ENCODE results near the gene MGST2.

MGST2 gene

DNA sequence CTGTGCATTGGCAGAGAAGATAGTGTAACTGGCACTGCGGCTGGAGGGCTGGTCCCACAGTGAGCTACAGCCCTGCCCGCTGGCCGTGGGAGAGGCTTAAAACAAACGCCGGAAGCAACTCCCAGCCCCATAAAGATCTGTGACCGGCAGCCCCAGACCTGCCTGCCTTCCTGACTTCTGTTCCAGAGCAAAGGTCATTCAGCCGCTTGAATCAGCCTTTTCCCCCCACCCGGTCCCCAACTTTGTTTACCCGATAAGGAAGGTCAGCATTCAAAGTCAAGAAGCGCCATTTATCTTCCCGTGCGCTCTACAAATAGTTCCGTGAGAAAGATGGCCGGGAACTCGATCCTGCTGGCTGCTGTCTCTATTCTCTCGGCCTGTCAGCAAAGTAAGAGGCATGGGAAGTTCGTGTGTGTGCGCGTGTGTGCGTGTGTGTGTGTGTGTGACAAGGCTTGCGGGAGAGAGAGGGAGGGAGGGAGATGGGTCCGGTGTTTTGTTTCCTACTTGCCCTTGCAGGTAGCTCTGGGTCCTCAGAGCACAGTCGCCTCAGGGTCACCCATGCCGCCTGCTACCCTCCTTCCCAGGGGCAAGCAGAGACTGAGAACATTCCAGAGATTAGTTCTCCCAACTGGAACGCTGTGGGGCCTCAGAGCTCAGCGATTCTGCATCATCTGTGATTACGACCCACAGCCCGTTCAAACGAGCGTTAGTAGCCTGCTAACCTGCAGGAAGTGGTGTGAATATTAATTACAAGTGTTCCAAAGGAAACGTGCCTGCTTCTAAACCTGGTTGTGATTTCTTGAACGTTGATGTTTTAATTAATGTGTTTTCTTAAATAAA lies at the start of gene MGST2:
MGST2 (plus strand) TSS at position 130 of the 840 bp plus-strand sequence; CDS start at position 331, 201 bp downstream.
- DNase-seq (ENCODE audit: low read depth) = peak; percentile 79
- peak within 1 kb of the TSS; percentile 68 for H3K4me3 ChIP-seq (ENCODE audit: low read depth, low read length)
- TF ChIP-seq, protein P1, sequence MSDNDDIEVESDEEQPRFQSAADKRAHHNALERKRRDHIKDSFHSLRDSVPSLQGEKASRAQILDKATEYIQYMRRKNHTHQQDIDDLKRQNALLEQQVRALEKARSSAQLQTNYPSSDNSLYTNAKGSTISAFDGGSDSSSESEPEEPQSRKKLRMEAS (IDR thresholded peaks at IDR 0.05; ENCODE audit: low read depth, low read length) = no peak
- TF ChIP-seq MYC (IDR thresholded peaks at IDR 0.05; ENCODE audit: low read depth, low read length) (no peak), POLR2A (IDR thresholded peaks at IDR 0.05; ENCODE audit: extremely low read depth, insufficient read length) (no peak)
- TF ChIP-seq, protein P2, sequence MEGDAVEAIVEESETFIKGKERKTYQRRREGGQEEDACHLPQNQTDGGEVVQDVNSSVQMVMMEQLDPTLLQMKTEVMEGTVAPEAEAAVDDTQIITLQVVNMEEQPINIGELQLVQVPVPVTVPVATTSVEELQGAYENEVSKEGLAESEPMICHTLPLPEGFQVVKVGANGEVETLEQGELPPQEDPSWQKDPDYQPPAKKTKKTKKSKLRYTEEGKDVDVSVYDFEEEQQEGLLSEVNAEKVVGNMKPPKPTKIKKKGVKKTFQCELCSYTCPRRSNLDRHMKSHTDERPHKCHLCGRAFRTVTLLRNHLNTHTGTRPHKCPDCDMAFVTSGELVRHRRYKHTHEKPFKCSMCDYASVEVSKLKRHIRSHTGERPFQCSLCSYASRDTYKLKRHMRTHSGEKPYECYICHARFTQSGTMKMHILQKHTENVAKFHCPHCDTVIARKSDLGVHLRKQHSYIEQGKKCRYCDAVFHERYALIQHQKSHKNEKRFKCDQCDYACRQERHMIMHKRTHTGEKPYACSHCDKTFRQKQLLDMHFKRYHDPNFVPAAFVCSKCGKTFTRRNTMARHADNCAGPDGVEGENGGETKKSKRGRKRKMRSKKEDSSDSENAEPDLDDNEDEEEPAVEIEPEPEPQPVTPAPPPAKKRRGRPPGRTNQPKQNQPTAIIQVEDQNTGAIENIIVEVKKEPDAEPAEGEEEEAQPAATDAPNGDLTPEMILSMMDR (IDR thresholded peaks at IDR 0.05; ENCODE audit: low read depth, low read length) = no peak

DNA sequence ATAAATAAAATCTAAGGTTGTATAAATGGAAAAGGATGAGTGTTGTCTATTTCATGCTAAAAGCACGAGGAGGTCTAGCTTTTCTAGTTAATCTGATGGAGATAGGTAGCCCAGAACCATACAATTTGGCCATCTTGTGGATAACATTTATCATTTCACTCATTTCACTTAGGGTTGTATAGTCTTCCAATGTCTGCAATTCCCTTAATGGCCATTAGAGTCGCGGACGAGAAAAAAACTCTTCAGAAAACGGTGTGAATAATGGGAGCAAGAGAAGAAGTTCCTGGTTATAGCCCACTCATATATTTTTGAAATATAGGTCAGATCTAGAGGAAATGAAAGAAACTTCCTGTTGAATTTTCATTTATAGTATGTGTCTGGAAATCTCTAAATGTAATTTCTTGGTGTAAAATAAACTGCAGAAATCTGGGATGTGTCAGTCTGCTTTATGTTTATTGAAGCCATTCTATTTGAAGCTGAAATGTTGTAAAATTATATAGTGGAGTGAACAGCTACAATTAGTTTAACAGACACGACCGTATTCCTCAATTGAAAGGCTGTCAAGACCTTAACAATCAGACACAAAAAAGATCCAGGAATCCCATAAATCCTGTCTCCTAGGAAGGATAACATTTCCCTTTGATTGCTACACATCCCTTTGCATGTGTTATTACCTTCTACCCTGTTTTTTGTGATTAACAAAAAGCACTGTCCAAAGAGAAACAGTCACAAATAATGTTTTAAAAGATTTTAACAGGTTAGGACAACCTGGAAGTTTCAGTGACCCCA lies 47.7 kb upstream of the MGST2 start:
- no peak for DNase-seq (ENCODE audit: low read depth)
- no peak overlapping the region for H3K4me3 ChIP-seq (ENCODE audit: low read depth, low read length)
- TF ChIP-seq, protein P1 (IDR thresholded peaks at IDR 0.05; ENCODE audit: low read depth, low read length) = no peak
- TF ChIP-seq, protein P2 (IDR thresholded peaks at IDR 0.05; ENCODE audit: low read depth, low read length) = no peak
- TF ChIP-seq POLR2A (IDR thresholded peaks at IDR 0.05; ENCODE audit: extremely low read depth, insufficient read length) = no peak
- no peak for TF ChIP-seq MYC (IDR thresholded peaks at IDR 0.05; ENCODE audit: low read depth, low read length)

DNA sequence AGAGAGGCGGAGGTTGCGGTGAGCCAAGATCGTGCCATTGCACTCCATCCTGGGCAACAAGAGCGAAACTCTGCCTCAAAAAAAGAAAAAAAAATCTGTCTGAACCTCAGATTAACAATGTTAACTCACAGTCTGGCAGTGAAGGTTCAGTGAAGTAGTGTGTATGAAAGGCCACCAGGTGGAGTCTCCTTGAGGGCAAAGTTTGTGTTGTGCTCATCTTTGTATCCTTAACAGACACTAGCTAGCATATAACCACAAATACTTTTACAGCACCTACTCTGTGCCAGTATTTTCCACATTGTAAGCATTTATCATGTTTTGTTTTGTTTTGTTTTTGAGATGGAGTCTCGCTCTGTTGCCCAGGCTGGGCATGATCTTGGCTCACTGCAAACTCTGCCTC lies 46.0 kb upstream of the MGST2 start:
- peak; percentile 32 for DNase-seq (ENCODE audit: low read depth)
- H3K4me3 ChIP-seq (ENCODE audit: low read depth, low read length) = no peak overlapping the region
- TF ChIP-seq MYC (IDR thresholded peaks at IDR 0.05; ENCODE audit: low read depth, low read length) = no peak
- TF ChIP-seq, protein P2 (IDR thresholded peaks at IDR 0.05; ENCODE audit: low read depth, low read length) = peak; percentile 65
- TF ChIP-seq, protein P1 (IDR thresholded peaks at IDR 0.05; ENCODE audit: low read depth, low read length) = no peak
- TF ChIP-seq POLR2A (IDR thresholded peaks at IDR 0.05; ENCODE audit: extremely low read depth, insufficient read length) = no peak

DNA sequence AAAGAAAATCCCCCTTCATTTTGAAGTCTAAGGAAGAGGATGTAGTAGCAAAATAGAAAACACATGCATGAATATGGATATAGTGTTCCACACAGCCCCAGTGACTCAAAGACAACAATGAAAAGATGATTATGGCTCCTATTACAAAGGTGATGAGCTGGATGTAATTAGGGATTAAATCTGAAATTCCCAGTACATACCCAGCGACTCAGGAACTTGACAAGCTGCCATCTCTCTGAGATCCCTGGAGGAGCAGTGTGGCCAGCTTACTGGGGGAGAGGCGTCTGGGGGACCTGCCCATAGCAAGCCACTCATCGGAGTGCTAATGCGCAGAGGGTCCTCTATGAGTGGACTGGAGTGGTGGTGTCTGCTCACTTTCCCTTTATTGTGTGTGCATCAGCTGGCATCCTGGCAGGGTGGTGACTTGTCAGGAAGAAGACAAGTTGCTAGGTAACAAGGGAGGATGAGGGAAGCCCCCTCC lies 42.7 kb upstream of the MGST2 start:
- DNase-seq (ENCODE audit: low read depth) = no peak
- H3K4me3 ChIP-seq (ENCODE audit: low read depth, low read length) = no peak overlapping the region
- TF ChIP-seq POLR2A (IDR thresholded peaks at IDR 0.05; ENCODE audit: extremely low read depth, insufficient read length) = no peak
- TF ChIP-seq, protein P2 (IDR thresholded peaks at IDR 0.05; ENCODE audit: low read depth, low read length) = no peak
- no peak for TF ChIP-seq MYC (IDR thresholded peaks at IDR 0.05; ENCODE audit: low read depth, low read length)
- TF ChIP-seq, protein P1 (IDR thresholded peaks at IDR 0.05; ENCODE audit: low read depth, low read length) = no peak

DNA sequence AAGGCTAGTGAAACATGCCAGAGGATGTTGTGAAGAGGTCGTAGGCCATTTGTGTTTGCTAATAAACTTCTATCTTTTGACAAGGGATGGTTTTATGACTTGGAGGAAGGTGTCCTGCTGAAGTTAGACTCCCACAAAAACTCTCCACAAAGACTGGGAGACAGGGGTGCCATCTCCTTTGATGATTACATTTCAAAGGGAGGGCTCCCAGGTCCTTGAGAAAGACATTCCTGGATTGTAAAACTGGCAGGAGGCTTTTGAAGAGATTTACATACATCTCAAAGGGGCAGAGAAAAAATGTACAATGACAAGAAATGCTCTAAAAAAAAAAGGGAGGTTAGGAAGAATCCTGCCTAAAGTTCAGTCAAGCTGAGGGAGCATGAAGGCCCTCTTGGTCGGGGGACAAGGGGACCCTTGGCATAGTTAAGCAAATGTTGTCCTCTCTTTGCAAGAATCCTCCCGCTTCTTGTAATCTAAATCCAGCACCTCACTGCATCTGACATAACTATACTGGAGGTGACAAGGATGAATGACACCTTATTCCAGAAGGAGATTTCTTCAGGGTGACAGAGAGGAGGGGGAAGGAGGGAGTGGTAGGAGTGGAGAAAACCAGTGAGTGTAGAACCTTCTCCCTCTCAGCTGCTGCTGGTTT lies 41.1 kb upstream of the MGST2 start:
- no peak for DNase-seq (ENCODE audit: low read depth)
- H3K4me3 ChIP-seq (ENCODE audit: low read depth, low read length) = no peak overlapping the region
- TF ChIP-seq MYC (IDR thresholded peaks at IDR 0.05; ENCODE audit: low read depth, low read length) (no peak), POLR2A (IDR thresholded peaks at IDR 0.05; ENCODE audit: extremely low read depth, insufficient read length) (no peak)
- TF ChIP-seq, protein P2 (IDR thresholded peaks at IDR 0.05; ENCODE audit: low read depth, low read length) = no peak
- TF ChIP-seq, protein P1 (IDR thresholded peaks at IDR 0.05; ENCODE audit: low read depth, low read length) = no peak
